Measurements from ENCODE around the gene MFSD6.

Gene MFSD6

DNA sequence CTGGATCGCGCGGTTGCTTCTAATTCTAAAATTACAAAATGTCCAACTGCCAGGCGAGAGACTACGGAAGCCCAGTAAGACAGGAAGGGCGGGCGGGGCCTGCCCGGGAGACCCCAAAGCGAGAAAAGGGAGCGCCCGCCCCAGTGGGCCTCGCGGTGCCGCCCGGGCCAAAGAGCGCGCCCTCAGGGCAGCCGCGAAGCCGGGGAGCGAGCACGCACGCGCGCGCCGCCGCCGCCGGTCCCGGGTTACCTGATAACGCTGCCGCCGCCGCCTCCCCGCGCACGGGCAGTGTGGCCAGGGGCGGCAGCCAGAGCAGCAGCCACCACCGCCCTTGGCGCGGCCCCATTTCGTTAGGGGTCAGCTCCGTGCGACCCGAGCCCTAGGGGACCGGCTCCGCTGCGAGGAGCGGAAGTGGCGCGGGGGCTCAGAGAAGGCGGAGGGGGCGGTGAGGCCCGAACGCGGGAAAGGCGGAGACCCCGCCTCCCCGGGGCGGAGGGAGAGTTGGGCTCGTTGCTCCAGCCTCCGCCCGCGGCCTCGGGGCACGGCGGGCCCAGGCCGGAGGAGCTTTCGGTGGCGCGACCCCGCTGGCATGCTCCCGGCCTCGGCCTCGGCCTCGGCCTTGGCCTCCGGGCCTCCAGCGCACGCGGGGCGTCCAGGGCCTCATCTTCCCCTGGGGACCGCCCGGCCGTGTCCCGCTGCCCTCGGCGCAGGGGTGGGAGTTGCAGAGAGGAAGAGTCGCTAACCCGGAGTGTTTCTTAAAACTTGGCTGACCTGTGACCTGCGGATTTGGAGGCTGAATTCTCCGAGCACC, 126.4 kb downstream of the MFSD6 start, which contains the start of gene NEMP2:
Gene NEMP2, minus strand, starts transcription at position 413 of the 811 bp plus-strand sequence. Its CDS starts 67 bp downstream, at position 346.
- under 1% methylated on average over 92 of the region's 92 CpGs for WGBS (ENCODE audit: insufficient coverage)
- CTCF ChIA-PET = interaction anchor here (0.8 to 2.0 kb wide), 2 partner anchors 18 to 142 kb away, joined by 5 to 6 read pairs; no protein-coding TSS in a partner anchor

DNA sequence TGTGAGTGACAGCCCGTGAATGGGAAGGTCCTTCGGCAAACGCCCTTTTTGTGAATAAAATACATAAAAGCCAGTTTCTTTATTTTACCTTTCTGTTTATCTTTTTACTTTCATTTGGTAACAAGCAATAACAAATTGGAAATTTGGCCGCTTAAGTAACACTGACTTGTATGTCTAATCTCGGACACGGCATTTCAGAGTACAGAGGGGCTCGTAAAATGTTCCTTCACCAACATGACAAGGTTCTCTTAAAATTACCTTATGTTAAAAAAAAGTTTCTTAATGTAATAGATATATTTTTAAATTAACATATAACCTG, 126.9 kb downstream of the MFSD6 start:
- peak overlapping the region; percentile 60 to 93 (median 81) for H3K4me3 ChIP-seq (ENCODE audit: control insufficient read depth in 1 of 7, extremely low read depth in 1 of 7, insufficient read depth in 4 of 7, low read depth in 2 of 7, low read length in 6 of 7)
- peaks cover 0 to 13% (median 1%) of the 10 kb centered on the region in 4 experiments for H3K36me3 ChIP-seq (ENCODE audit: control insufficient read depth in 4 of 4, insufficient read depth in 4 of 4, low read length in 3 of 4)
- ChIA-PET CTCF (no interaction called here), POLR2A (interaction anchor here (1.2 kb wide), 1 partner anchor 93 kb away, joined by 4 read pairs; no protein-coding TSS in a partner anchor)
- H3K4me1 ChIP-seq (ENCODE audit: control extremely low read depth in 1 of 4, control insufficient read depth in 4 of 4, insufficient read depth in 4 of 4, low read length in 3 of 4) = peaks cover 35 to 53% (median 47%) of the 10 kb centered on the region in 4 experiments
- DNase-seq = no peak
- H3K27ac ChIP-seq (ENCODE audit: insufficient read depth in 1 of 2, low read depth in 1 of 2, low read length in 2 of 2, poor library complexity in 1 of 2, severe bottlenecking in 2 of 2) = peak overlapping the region; percentile 91 to 92
- H3K27me3 ChIP-seq (replicated peaks in 2 of 5; ENCODE audit: control insufficient read depth in 4 of 5, insufficient read depth in 5 of 5, low read length in 4 of 5) = no peaks in the 10 kb centered on the region
- H3K9me3 ChIP-seq (ENCODE audit: control extremely low read depth in 1 of 5, control insufficient read depth in 4 of 5, insufficient read depth in 2 of 5, low read depth in 1 of 5, low read length in 4 of 5) = peaks cover 4 to 23% (median 8%) of the 10 kb centered on the region in 5 experiments
- 0% methylated on average over 3 of the region's 7 CpGs for WGBS (ENCODE audit: insufficient coverage)

More for the DNA sequence above, 126.4 kb downstream of the MFSD6 start, which contains the start of gene NEMP2:
- DNase-seq = peak; percentile 86 to 96 (median 93)
- POLR2A ChIA-PET = interaction anchor here (1.2 to 2.7 kb wide), 2 partner anchors 93 to 113 kb away, joined by 4 to 9 read pairs; no protein-coding TSS in a partner anchor
- H3K27ac ChIP-seq (ENCODE audit: insufficient read depth in 1 of 2, low read depth in 1 of 2, low read length in 2 of 2, poor library complexity in 1 of 2, severe bottlenecking in 2 of 2) = peak within 1 kb of the TSS; percentile 91 to 92
- H3K4me1 ChIP-seq (ENCODE audit: control extremely low read depth in 1 of 4, control insufficient read depth in 4 of 4, insufficient read depth in 4 of 4, low read length in 3 of 4) = peaks cover 37 to 58% (median 52%) of the 10 kb centered on the region in 4 experiments
- H3K36me3 ChIP-seq (ENCODE audit: control insufficient read depth in 4 of 4, insufficient read depth in 4 of 4, low read length in 3 of 4) = peaks cover 0 to 13% (median 1%) of the 10 kb centered on the region in 4 experiments
- peak within 1 kb of the TSS; percentile 60 to 93 (median 81) for H3K4me3 ChIP-seq (ENCODE audit: control insufficient read depth in 1 of 7, extremely low read depth in 1 of 7, insufficient read depth in 4 of 7, low read depth in 2 of 7, low read length in 6 of 7)
- H3K9me3 ChIP-seq (ENCODE audit: control extremely low read depth in 1 of 5, control insufficient read depth in 4 of 5, insufficient read depth in 2 of 5, low read depth in 1 of 5, low read length in 4 of 5) = peaks cover 4 to 18% (median 8%) of the 10 kb centered on the region in 5 experiments
- no peaks in the 10 kb centered on the region for H3K27me3 ChIP-seq (replicated peaks in 2 of 5; ENCODE audit: control insufficient read depth in 4 of 5, insufficient read depth in 5 of 5, low read length in 4 of 5)

DNA sequence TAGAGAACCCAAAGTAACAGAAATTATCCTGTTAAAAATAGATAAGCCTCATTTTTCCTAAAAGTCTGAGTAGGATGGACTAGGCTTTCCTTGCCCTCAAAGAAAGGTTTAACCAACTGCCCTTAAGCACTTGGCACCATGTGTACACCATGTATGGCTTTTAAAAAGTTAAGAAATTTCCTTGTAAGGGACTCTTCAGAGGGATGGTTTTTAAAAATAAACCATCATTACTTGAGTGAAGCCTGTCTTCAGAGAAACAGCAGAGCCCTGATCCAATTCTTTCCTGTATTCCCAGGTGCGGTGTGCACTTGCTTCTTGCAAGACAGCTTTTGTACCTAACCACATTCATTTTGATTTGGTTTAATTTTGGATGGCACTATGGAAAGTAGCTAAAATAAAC, 127.4 kb downstream of the MFSD6 start:
- WGBS (ENCODE audit: insufficient coverage) = 100% methylated on average over 1 of the region's 1 CpG

DNA sequence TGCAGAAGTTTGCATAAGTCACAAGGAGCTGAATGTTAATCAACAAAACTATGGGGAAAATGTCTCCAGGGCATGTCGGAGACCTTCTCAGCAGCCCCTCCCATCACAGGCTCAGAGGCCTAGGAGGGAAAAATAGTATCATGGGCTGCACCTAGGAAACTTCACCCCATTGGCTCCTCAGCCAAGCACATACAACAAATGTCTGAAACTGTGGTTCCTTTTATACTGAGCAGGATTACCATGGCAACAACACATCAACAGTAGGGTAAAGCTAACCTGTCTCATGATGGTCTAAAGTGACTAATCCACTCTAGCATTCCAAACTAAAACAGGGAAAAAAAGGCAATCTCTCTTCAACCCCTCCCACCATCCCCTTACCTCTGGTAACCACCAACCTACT, 129.6 kb downstream of the MFSD6 start:
- WGBS (ENCODE audit: insufficient coverage) = 83% methylated on average over 1 of the region's 1 CpG
- Histone ChIP-seq H3K27ac (ENCODE audit: insufficient read depth in 1 of 2, low read depth in 1 of 2, low read length in 2 of 2, poor library complexity in 1 of 2, severe bottlenecking in 2 of 2) (no peak overlapping the region), H3K4me3 (ENCODE audit: control insufficient read depth in 1 of 7, extremely low read depth in 1 of 7, insufficient read depth in 4 of 7, low read depth in 2 of 7, low read length in 6 of 7) (no peak overlapping the region), H3K4me1 (ENCODE audit: control extremely low read depth in 1 of 4, control insufficient read depth in 4 of 4, insufficient read depth in 4 of 4, low read length in 3 of 4) (peaks cover 18 to 28% (median 26%) of the 10 kb centered on the region in 4 experiments), H3K9me3 (ENCODE audit: control extremely low read depth in 1 of 5, control insufficient read depth in 4 of 5, insufficient read depth in 2 of 5, low read depth in 1 of 5, low read length in 4 of 5) (peaks cover 6 to 45% (median 16%) of the 10 kb centered on the region in 5 experiments), H3K27me3 (replicated peaks in 2 of 5; ENCODE audit: control insufficient read depth in 4 of 5, insufficient read depth in 5 of 5, low read length in 4 of 5) (no peaks in the 10 kb centered on the region), H3K36me3 (ENCODE audit: control insufficient read depth in 4 of 4, insufficient read depth in 4 of 4, low read length in 3 of 4) (peaks cover 0 to 13% (median 1%) of the 10 kb centered on the region in 4 experiments)
- DNase-seq = peak in 2 of 3 donors; percentile 75 to 81
- POLR2A ChIA-PET = no interaction called here
- CTCF ChIA-PET = no interaction called here

More for the DNA sequence above, 127.4 kb downstream of the MFSD6 start:
- CTCF ChIA-PET = interaction anchor here (0.8 kb wide), 1 partner anchor 14 kb away, joined by 3 read pairs; no protein-coding TSS in a partner anchor
- peak in 1 of 3 donors; percentile 23 for DNase-seq
- POLR2A ChIA-PET = no interaction called here
- peak overlapping the region in 6 of 7 experiments; percentile 74 to 93 (median 81) for H3K4me3 ChIP-seq (ENCODE audit: control insufficient read depth in 1 of 7, extremely low read depth in 1 of 7, insufficient read depth in 4 of 7, low read depth in 2 of 7, low read length in 6 of 7)
- H3K36me3 ChIP-seq (ENCODE audit: control insufficient read depth in 4 of 4, insufficient read depth in 4 of 4, low read length in 3 of 4) = peaks cover 0 to 13% (median 1%) of the 10 kb centered on the region in 4 experiments
- H3K27me3 ChIP-seq (replicated peaks in 2 of 5; ENCODE audit: control insufficient read depth in 4 of 5, insufficient read depth in 5 of 5, low read length in 4 of 5) = no peaks in the 10 kb centered on the region
- peak overlapping the region; percentile 17 to 92 for H3K27ac ChIP-seq (ENCODE audit: insufficient read depth in 1 of 2, low read depth in 1 of 2, low read length in 2 of 2, poor library complexity in 1 of 2, severe bottlenecking in 2 of 2)
- peaks cover 4 to 28% (median 12%) of the 10 kb centered on the region in 5 experiments for H3K9me3 ChIP-seq (ENCODE audit: control extremely low read depth in 1 of 5, control insufficient read depth in 4 of 5, insufficient read depth in 2 of 5, low read depth in 1 of 5, low read length in 4 of 5)
- H3K4me1 ChIP-seq (ENCODE audit: control extremely low read depth in 1 of 4, control insufficient read depth in 4 of 4, insufficient read depth in 4 of 4, low read length in 3 of 4) = peaks cover 30 to 48% (median 42%) of the 10 kb centered on the region in 4 experiments

DNA sequence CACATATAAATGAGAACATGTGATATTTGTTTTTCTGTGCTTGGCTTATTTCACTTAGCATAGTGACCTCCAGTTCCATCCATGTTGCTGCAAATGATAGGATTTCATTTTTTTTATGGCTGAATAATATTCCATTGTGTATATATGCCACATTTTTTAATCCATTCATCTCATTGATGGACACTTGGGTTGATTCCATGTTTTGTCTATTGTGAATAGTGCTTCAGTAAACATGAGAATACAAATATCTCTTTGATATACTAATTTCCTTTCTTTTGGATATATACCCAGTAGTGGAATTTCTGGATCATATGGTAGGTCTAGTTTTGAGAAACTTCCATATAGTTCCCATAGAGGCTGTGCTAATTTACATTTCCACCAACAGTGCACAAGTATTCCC, 130.0 kb downstream of the MFSD6 start:
- Histone ChIP-seq H3K27me3 (replicated peaks in 2 of 5; ENCODE audit: control insufficient read depth in 4 of 5, insufficient read depth in 5 of 5, low read length in 4 of 5) (no peaks in the 10 kb centered on the region), H3K36me3 (ENCODE audit: control insufficient read depth in 4 of 4, insufficient read depth in 4 of 4, low read length in 3 of 4) (peaks cover 0 to 13% (median 2%) of the 10 kb centered on the region in 4 experiments), H3K4me1 (ENCODE audit: control extremely low read depth in 1 of 4, control insufficient read depth in 4 of 4, insufficient read depth in 4 of 4, low read length in 3 of 4) (peaks cover 14 to 24% (median 22%) of the 10 kb centered on the region in 4 experiments), H3K27ac (ENCODE audit: insufficient read depth in 1 of 2, low read depth in 1 of 2, low read length in 2 of 2, poor library complexity in 1 of 2, severe bottlenecking in 2 of 2) (no peak overlapping the region), H3K4me3 (ENCODE audit: control insufficient read depth in 1 of 7, extremely low read depth in 1 of 7, insufficient read depth in 4 of 7, low read depth in 2 of 7, low read length in 6 of 7) (no peak overlapping the region), H3K9me3 (ENCODE audit: control extremely low read depth in 1 of 5, control insufficient read depth in 4 of 5, insufficient read depth in 2 of 5, low read depth in 1 of 5, low read length in 4 of 5) (peaks cover 6 to 49% (median 16%) of the 10 kb centered on the region in 5 experiments)
- DNase-seq = no peak
- ChIA-PET CTCF (no interaction called here), POLR2A (no interaction called here)

DNA sequence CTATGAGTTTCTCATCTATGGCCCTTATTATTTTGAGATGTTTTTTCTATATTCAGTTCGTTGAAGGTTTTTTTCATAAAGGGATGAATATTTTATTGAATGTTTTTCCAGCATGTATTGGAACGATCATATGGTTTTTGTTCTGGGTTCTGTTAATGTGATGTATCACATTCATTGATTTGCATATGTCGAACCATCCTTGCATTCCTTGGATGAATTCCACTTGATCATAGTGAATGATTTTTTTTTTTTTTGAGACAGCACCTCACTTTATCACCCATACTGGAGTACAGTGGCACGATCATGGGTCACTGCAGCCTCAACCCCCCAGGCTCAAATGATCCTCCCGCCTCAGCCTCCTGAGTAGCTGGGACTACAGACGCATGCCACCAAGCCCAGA, 131.9 kb downstream of the MFSD6 start:
- Histone ChIP-seq H3K4me3 (ENCODE audit: control insufficient read depth in 1 of 7, extremely low read depth in 1 of 7, insufficient read depth in 4 of 7, low read depth in 2 of 7, low read length in 6 of 7) (no peak overlapping the region), H3K9me3 (ENCODE audit: control extremely low read depth in 1 of 5, control insufficient read depth in 4 of 5, insufficient read depth in 2 of 5, low read depth in 1 of 5, low read length in 4 of 5) (peaks cover 6 to 52% (median 16%) of the 10 kb centered on the region in 5 experiments), H3K36me3 (ENCODE audit: control insufficient read depth in 4 of 4, insufficient read depth in 4 of 4, low read length in 3 of 4) (peaks cover 0 to 13% (median 2%) of the 10 kb centered on the region in 4 experiments), H3K27me3 (replicated peaks in 2 of 5; ENCODE audit: control insufficient read depth in 4 of 5, insufficient read depth in 5 of 5, low read length in 4 of 5) (no peaks in the 10 kb centered on the region), H3K4me1 (ENCODE audit: control extremely low read depth in 1 of 4, control insufficient read depth in 4 of 4, insufficient read depth in 4 of 4, low read length in 3 of 4) (peaks cover 4 to 14% (median 13%) of the 10 kb centered on the region in 4 experiments), H3K27ac (ENCODE audit: insufficient read depth in 1 of 2, low read depth in 1 of 2, low read length in 2 of 2, poor library complexity in 1 of 2, severe bottlenecking in 2 of 2) (no peak overlapping the region)
- POLR2A ChIA-PET = no interaction called here
- 81% methylated on average over 3 of the region's 6 CpGs for WGBS (ENCODE audit: insufficient coverage)
- CTCF ChIA-PET = no interaction called here
- DNase-seq = peak in 2 of 3 donors; percentile 62 to 65

DNA sequence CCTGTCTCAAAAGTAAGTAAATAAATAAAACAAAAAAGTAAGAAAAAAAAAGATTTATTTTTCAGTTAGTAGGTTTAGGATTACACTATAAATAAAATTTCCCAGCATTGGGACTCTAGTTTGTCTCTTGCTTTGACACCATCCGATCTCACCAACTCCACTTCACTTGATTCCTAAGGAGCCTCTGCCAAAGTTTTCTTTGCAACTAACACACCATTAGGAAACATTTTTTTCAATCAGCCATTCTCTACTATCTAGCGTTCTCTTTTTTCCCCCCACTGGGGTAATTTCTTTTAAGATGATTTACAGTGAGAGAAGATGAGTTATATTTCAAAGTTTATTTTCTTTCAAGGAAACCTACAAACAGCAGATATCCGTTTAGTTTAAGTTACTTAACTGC, 136.9 kb downstream of the MFSD6 start:
- Histone ChIP-seq H3K27me3 (replicated peaks in 2 of 5; ENCODE audit: control insufficient read depth in 4 of 5, insufficient read depth in 5 of 5, low read length in 4 of 5) (no peaks in the 10 kb centered on the region), H3K27ac (ENCODE audit: insufficient read depth in 1 of 2, low read depth in 1 of 2, low read length in 2 of 2, poor library complexity in 1 of 2, severe bottlenecking in 2 of 2) (no peak overlapping the region), H3K36me3 (ENCODE audit: control insufficient read depth in 4 of 4, insufficient read depth in 4 of 4, low read length in 3 of 4) (peaks cover 0 to 2% (median 0%) of the 10 kb centered on the region in 4 experiments), H3K4me1 (ENCODE audit: control extremely low read depth in 1 of 4, control insufficient read depth in 4 of 4, insufficient read depth in 4 of 4, low read length in 3 of 4) (no peaks in the 10 kb centered on the region), H3K9me3 (ENCODE audit: control extremely low read depth in 1 of 5, control insufficient read depth in 4 of 5, insufficient read depth in 2 of 5, low read depth in 1 of 5, low read length in 4 of 5) (peaks cover 1 to 29% (median 10%) of the 10 kb centered on the region in 5 experiments), H3K4me3 (ENCODE audit: control insufficient read depth in 1 of 7, extremely low read depth in 1 of 7, insufficient read depth in 4 of 7, low read depth in 2 of 7, low read length in 6 of 7) (no peak overlapping the region)
- ChIA-PET CTCF (interaction anchor here (1.0 kb wide), 1 partner anchor 30 kb away, joined by 3 read pairs; no protein-coding TSS in a partner anchor), POLR2A (no interaction called here)
- WGBS (ENCODE audit: insufficient coverage) = no CpG with 5 or more reads among the region's 3 CpGs
- DNase-seq = no peak
